UCSD-AML1 (cell line): ENCODE data around the gene MYL6B.

Experiments
- DNase-seq: peaks from one replicate; lab custom pipeline; 2025; ENCODE audit not compliant: unreplicated experiment; lab: John Stamatoyannopoulos, UW

Gene MYL6B

GRCh38 chr12:56121204-56121870 lies 31.1 kb upstream of the MYL6B start:
- DNase-seq: no peak

- DNase-seq: no peak
These were observed 29.8 kb upstream of the MYL6B start for GRCh38 chr12:56122637-56123036.

DNA sequence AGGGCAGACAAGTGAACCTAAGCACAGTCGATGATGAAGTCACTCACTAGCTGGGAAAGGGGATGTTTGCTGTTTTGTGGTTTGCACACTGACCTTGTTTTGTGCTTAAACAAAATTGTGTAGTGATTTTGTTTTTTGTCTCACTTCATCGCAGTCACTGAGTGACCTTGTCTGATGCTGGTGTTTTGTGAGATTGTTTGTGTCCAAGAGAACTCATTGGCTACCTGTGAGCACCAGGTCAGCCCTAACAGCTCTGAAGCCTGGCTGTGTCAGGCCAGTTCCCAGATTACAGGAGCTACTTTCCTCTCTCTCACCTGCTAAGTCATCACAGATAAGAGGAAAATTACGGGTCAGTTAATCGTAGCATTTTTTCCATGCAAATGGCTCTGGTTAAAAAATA lies 28.3 kb upstream of the MYL6B start:
- no peak for DNase-seq

DNA sequence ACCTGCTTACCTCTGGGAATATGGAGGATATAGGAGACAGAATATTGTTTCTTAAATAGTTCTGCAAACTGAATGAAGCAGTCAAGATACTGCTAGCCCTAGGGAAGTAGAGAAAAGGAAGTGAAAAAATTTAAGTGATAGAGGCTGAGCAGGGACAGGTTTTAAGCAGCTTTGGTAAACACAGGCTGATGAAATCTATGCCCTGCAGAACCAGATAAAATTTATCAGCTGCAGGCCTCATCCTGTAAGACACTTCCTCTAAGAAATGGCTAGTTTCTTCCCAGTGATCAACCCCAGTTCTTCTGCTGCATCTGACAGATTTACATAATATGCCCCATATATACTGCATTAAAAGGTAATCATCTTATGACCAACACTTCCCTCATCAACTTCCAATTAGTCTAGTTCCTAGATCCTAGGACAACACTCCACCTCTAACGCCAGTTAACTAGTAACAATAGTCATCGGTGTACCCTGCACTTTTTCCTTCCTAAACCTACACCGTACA lies 25.6 kb upstream of the MYL6B start:
- DNase-seq: no peak

DNA sequence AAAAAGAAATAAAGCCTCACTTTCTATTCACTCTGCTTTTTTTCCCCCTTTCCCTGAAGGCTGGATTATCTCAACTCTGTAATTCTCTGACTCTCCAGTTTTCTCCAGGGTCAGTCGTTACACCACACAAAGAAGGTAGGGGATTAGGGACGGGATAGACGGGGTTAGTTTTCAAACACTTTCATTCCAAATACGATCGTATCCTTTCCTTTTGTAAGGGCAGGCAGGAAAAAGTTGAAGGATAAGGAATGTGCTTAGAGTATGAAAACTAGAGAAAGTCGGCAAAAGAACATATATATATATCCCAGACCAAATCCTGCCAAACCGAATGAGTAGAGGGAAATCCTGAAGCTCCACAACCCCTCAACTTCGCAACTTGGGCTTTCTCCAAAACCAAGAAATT lies 24.9 kb upstream of the MYL6B start:
- no peak for DNase-seq

- peak; percentile 98 for DNase-seq
These were observed 24.3 kb upstream of the MYL6B start, which contains the start of gene ESYT1 for GRCh38 chr12:56127888-56128669. Gene ESYT1 (plus strand): TSS chr12:56128267. CDS start chr12:56128320, 53 bp downstream.

DNA sequence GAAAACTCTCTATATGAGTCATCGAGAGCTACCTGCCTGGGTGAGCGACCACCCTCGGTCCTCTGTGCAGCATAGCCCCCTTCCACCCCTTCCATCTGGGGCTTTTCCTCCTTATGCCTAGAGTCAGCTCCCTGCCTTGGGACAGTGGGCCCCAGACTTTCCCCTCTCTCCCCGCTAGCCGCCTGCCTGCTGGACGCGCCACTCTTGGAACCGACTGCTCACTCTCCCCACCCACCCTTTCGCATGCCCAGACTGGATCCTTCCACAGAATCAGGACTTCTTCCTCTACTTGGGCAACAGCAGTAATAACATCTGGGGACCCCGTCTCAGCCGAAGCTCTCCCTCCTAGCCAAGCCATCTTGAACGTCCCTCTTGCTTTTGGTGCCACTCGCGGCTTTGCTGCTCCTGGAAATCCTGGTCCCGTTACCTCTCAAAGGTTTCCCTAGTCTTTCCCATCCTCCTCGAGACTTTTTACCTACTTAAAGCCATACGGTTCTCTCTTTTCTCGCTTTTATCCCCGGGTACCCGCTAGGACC lies 23.6 kb upstream of the MYL6B start:
- DNase-seq: peak; percentile 55

- DNase-seq: peak; percentile 91
These were observed 23.0 kb upstream of the MYL6B start for GRCh38 chr12:56129206-56129941.

DNA sequence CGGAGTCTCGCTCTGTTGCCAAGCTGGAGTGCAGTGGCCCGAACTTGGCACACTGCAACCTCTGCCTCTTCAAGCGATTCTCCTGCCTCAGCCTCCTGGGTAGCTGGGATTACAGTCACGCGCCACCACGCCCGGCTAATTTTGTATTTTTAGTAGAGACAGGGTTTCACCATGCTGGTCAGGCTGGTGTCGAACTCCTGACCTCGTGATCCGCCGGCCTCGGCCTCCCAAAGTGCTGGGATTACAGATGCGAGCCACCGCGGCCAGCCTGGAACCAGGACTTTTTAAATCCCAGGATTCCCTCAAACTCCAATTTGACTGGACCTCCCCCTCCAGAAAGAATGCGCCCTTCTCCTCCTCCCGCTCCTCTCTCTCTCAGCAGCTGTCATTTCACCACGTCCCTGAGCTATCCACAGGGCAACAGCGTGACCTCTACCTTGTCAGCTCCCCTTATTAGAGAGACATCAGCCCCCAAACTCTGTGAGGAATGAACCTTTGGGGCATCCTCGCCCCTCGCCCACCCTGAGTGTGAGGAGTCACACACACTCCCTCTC lies 22.4 kb upstream of the MYL6B start:
- no peak for DNase-seq

- DNase-seq: no peak
These were observed 21.5 kb upstream of the MYL6B start for GRCh38 chr12:56130876-56131275.

DNA sequence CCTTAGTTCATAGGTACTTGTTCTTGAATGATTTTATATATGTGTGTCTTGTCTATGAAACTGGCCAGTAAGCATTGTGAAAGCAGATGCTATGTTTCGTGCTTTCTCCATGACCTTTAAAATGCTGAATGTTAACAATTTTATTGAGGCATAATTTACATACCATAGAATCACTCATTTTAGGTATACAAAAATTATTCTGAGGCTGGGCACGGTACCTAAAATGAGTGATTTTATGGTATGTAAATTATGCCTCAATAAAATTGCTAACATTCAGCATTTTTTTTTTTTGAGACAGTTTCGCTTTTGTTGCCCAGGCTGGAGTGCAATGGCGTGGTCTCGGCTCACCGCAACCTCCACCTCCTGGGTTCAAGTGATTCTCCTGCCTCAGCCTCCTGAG lies 17.5 kb upstream of the MYL6B start:
- no peak for DNase-seq

DNA sequence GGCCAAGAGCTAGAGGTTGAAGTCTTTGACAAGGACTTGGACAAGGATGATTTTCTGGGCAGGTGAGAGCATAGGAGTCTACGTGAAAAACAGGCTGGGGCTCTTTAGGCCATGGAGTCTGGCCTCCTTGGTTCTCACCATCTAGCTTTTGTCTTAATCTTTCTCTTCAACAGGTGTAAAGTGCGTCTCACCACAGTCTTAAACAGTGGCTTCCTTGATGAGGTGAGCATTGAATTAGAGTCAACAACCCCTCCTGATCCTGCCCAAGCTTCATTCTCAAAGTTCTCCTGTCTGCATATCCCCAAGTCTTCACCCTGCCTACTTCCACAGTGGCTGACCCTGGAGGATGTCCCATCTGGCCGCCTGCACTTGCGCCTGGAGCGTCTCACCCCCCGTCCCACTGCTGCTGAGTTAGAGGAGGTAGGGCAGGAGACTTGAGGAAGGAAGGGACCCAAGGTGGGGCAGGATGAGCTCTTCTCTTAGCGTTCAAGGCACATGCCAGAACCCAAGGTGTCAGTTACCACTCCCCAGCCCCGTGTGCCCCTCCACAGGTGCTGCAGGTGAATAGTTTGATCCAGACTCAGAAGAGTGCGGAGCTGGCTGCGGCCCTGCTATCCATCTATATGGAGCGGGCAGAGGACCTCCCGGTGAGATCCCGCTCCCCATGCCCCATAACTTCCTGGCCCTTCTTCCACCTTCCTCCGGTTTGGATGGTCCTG lies 14.4 kb upstream of the MYL6B start:
- DNase-seq: no peak

GRCh38 chr12:56141946-56142784 lies 10.2 kb upstream of the MYL6B start:
- no peak for DNase-seq

GRCh38 chr12:56143217-56143616 lies 9.2 kb upstream of the MYL6B start:
- no peak for DNase-seq

DNA sequence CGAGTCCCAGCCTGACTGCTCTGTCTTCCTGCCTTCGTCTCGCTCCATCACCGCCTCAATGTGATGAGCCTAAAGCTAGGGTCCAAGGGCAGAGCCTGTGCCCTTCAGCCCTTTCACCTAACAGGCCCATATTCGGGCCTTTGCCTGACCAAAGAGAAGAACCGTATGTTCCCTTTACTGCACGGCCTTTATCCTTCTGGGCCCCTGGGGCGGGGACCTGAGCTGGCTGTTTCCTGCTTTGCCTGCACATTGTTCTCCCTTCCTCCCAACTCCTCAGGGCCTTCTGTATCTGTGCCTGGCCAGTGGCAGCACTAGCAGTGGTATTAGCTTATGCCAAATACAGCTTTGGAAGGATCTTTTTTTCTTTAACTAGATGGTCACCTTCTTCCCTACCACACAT lies 8.5 kb upstream of the MYL6B start:
- DNase-seq: no peak

- DNase-seq: no peak
These were observed 7.2 kb upstream of the MYL6B start for GRCh38 chr12:56145217-56145616.

- DNase-seq: no peak
These were observed 5.6 kb upstream of the MYL6B start for GRCh38 chr12:56146492-56147460.

DNA sequence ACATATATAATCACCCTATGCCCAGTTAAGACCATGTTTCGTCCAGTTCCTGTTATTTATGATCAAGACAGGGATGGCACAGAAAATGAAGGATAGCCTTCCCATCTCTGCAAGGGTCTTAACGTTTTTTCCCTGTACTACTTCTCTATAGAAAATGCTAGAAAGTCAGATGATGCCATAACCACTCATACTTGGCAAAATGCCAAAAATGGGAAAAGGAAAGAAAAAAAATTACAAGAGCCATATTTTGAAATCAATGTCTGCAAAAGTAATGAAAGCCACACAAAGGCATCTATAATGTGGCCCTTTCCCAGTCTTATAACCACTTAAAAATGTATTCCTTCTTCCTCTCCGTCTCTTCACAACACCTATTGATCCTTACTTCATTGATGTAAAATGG lies 1.8 kb upstream of the MYL6B start:
- DNase-seq: no peak
